Glutamatergic neuron (in vitro differentiated cells): ENCODE data around the gene SEMA3G. TPM values are rescaled to one million over a fixed set of nuclear protein-coding genes. Genes with fewer than 3 reads are reported as not detected.

Source experiments
- DNase-seq: peaks from one replicate; pipeline ENCODE4 v3.0.0; 2022
- H3K27ac Mint-ChIP-seq: one replicate; pipeline ENCODE4 v1.8.0; 2020; ENCODE audit warnings: mild to moderate bottlenecking, mixed read lengths, inconsistent platforms; ENCODE audit not compliant: unreplicated experiment
- H3K27me3 Mint-ChIP-seq: one replicate; pipeline ENCODE4 v1.8.0; 2020; ENCODE audit warnings: mild to moderate bottlenecking, moderate library complexity, mixed read lengths, inconsistent platforms; ENCODE audit not compliant: unreplicated experiment
- H3K36me3 Mint-ChIP-seq: one replicate; pipeline ENCODE4 v1.8.0; 2020; ENCODE audit warnings: mild to moderate bottlenecking, mixed read lengths, inconsistent platforms; ENCODE audit not compliant: unreplicated experiment
- H3K4me1 Mint-ChIP-seq: one replicate; pipeline ENCODE4 v1.8.0; 2020; ENCODE audit warnings: mild to moderate bottlenecking, low read depth, mixed read lengths, inconsistent platforms; ENCODE audit not compliant: unreplicated experiment
- H3K4me3 Mint-ChIP-seq: one replicate; pipeline ENCODE4 v1.8.0; 2020; ENCODE audit warnings: mild to moderate bottlenecking, mixed read lengths, inconsistent platforms; ENCODE audit not compliant: unreplicated experiment
- H3K9me3 Mint-ChIP-seq: one replicate; pipeline ENCODE4 v1.8.0; 2020; ENCODE audit warnings: mild to moderate bottlenecking, moderate library complexity, mixed read lengths, inconsistent platforms; ENCODE audit not compliant: unreplicated experiment
- CTCF ChIP-seq: fragments of 200-600 bp; sonication (generic); IDR thresholded peaks from one replicate; pipeline ENCODE4 v1.5.0; 2021; ENCODE audit not compliant: partially characterized antibody, unreplicated experiment
- total RNA-seq: library from RNA; stranded (reverse); fragmentation: NEBNext Ultra II Directional; extraction: Animal tissue kit (Norgen Biotek cat#: 25700); gene quantifications from one replicate; pipeline ENCODE4 v1.2.1, GENCODE V29; 2021; ENCODE audit not compliant: unreplicated experiment

The SEMA3G gene
- total RNA-seq, 1 donor from 2014 or later, result 0.59 TPM

GRCh38 chr3:52468336-52468735 is 23.4 kb upstream of the SEMA3G start:
- DNase-seq, result no peak
- Mint-ChIP-seq H3K9me3 (no peaks in the 10 kb centered on the region), H3K36me3 (no peaks in the 10 kb centered on the region), H3K27me3 (no peaks in the 10 kb centered on the region), H3K4me3 (peak overlapping the region; percentile 48), H3K27ac (peak overlapping the region; percentile 89), H3K4me1 (peaks cover 20% of the 10 kb centered on the region)
- TF ChIP-seq CTCF, result no peak

- peaks cover 1% of the 10 kb centered on the region for H3K9me3 Mint-ChIP-seq
- TF ChIP-seq CTCF, result no peak
- H3K27me3 Mint-ChIP-seq, result no peaks in the 10 kb centered on the region
- H3K36me3 Mint-ChIP-seq, result no peaks in the 10 kb centered on the region
- H3K4me1 Mint-ChIP-seq, result peaks cover 8% of the 10 kb centered on the region
- DNase-seq, result no peak
- no peak overlapping the region for H3K4me3 Mint-ChIP-seq
- no peak overlapping the region for H3K27ac Mint-ChIP-seq
Observed at GRCh38 chr3:52463416-52463815, 18.5 kb upstream of the SEMA3G start.

- no peak for TF ChIP-seq CTCF
- Mint-ChIP-seq H3K4me1 (peaks cover 14% of the 10 kb centered on the region), H3K27me3 (no peaks in the 10 kb centered on the region), H3K4me3 (no peak overlapping the region), H3K36me3 (peaks cover 4% of the 10 kb centered on the region), H3K27ac (no peak overlapping the region), H3K9me3 (peaks cover 1% of the 10 kb centered on the region)
- no peak for DNase-seq
Observed at GRCh38 chr3:52461874-52462273, 17.0 kb upstream of the SEMA3G start.

- Mint-ChIP-seq H3K4me3 (no peak overlapping the region), H3K27me3 (peaks cover 10% of the 10 kb centered on the region), H3K27ac (no peak overlapping the region), H3K4me1 (peaks cover 17% of the 10 kb centered on the region), H3K9me3 (peaks cover 10% of the 10 kb centered on the region), H3K36me3 (peaks cover 4% of the 10 kb centered on the region)
- no peak for TF ChIP-seq CTCF
- DNase-seq, result no peak
Observed at GRCh38 chr3:52458770-52459545, 14.1 kb upstream of the SEMA3G start.

GRCh38 chr3:52458031-52458760 is 13.3 kb upstream of the SEMA3G start:
- Mint-ChIP-seq H3K4me1 (peaks cover 21% of the 10 kb centered on the region), H3K9me3 (peaks cover 13% of the 10 kb centered on the region), H3K36me3 (peaks cover 4% of the 10 kb centered on the region), H3K27ac (no peak overlapping the region), H3K27me3 (peaks cover 10% of the 10 kb centered on the region), H3K4me3 (peak overlapping the region; percentile 96)
- no peak for TF ChIP-seq CTCF
- no peak for DNase-seq
